CD4-positive, alpha-beta T cell treated with Interleukin-15 for 1 hour (primary cell): ENCODE measurements around the gene SNRNP27.
"Not testable (repeated sequence)": the region's sequence is repeated elsewhere in the genome, so short reads cannot be mapped to it uniquely, and the experiment has no call there.

Experiments
- DNase-seq: peaks from one replicate; pipeline ENCODE4 v3.0.0-alpha.2; 2020

Gene SNRNP27

DNA sequence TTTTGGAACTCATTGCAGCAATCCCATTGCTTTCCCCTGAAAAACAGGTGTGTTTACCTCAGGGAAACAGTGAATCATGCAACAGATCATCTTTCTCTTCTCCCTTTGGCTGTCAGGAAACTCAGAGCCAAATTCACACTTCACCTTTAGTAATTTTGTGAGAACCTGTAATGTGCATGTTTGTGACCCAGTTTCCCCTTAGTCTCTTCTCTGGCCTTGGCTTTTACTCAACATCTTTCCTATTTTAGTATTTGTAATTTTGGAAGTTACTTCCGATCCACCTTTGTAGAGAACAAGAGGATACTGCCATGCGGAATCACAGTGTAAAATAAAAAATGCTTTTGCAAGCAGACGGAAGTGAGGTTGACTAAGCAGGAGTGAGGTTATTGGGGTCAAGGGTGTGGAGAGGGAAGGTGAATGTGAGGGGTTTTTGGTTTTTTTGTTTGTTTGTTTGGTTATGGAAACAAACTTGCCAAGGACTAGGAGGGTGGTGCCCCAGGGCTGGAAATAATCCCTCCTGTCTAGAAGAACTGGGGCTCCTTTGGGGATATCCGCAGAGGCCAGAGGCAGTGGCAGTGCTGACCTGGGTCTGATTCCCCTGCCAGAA, 53.7 kb downstream of the SNRNP27 start:
- DNase-seq, result peak; percentile 53

DNA sequence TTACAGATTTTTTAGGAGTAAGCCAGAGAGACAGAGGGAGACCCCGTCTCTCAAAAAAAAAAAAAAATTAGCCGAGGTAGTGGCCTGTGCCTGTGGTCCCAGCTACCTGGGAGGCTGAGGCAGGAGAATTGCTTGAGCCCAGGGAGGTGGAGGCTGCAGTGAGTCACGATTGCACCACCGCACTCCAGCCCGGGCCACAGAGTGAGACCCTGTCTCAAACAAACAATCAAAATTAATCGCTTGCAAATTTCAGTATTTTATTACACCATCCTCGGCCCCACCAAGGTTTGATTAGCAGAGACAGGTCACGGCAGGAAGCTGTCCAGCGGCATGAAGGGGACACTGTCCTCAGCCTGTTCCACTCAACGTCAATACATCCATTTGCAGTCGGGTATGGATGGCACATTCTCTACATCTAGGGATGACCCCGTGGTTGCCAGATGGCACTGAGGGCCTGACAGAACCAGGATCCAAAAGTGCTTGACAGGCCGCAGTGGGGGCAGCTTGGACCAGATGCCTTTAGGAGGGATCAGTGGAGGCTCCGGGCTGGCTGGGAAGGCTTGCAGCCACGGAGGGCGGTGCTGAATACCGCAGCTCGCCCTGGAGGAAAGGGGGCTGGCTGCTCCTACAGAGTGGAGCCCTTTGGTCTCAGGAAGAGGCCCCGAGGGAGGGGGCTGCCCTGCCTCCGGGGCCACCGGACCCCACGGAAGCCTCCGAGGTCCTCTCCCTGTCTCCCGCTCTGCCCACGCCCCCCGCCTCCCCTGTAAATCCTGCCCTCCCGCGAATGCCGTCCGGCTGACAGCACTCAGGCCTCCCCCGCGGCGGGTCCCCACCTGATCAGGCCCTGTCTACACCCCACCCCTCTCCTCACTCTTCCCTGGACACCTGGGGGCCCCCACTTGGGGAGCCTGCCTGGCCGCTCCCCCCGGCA, 54.5 kb downstream of the SNRNP27 start:
- DNase-seq, result no peak

DNA sequence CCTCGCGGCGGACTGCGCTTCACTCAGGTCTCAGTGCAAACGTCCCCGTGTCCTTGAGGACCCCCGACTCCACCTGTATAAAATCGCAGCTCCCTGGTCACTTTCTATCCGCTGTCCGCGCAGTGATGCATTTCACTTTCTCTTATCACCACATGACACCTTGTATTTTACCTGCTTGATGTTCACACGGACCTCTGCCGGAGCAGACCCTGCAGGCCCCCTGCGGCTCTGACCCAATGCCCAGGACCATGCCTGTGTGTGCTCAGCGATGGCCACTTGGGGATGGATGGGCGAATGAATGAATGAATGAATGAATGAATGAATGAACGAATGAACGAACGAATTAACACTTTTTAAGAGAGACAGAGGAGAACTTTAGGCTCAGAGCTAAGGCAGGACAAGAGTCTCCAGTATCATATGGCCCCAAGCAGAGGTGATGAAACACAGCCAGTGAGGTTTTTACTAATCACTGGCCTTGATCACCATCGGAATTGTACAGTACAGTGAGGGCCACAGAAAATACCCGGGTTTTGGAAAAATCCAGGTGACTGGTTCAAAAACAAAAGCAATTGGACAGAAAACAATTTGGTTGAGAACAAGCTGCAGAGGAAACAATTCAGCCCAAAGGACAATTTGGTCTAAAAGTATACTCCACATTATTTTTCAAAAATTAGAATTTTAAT, 55.3 kb downstream of the SNRNP27 start:
- DNase-seq, result no peak

DNA sequence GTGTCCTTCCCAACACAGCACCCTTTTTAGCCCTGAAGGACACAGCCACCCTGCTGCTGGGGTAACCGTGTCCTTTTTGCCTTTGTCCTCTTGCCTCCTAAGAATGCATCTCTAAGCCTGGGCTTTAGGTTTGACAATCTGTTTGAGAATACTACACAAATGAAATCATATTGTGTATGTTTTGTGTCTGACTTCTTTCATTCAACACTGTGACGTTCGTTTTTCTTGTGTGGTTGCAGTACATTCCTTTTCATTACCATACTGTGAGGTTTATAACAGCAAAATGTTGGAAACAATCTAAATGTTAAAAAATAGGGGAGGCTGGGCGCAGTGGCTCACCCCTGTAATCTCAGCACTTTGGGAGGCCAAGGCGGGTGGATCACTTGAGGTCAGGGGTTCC, 56.5 kb downstream of the SNRNP27 start:
- no peak for DNase-seq

DNA sequence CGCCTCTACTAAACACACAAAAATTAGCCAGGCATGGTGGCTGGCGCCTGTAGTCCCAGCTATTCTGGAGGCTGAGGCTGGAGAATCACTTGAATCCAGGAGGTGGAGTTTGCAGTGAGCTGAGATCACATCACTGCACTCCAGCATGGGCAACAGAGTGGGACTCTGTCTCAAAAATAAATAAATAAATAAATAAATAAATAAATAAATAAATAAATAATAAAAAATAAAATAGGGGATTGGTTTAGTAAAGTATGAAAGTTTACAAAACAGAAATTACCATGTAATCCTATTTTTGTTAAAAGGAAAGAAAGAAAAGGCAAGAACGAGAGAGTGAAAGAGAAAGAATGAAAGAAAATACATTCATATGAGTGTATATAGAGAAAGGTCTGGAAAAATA, 56.9 kb downstream of the SNRNP27 start:
- not testable (repeated sequence) for DNase-seq

DNA sequence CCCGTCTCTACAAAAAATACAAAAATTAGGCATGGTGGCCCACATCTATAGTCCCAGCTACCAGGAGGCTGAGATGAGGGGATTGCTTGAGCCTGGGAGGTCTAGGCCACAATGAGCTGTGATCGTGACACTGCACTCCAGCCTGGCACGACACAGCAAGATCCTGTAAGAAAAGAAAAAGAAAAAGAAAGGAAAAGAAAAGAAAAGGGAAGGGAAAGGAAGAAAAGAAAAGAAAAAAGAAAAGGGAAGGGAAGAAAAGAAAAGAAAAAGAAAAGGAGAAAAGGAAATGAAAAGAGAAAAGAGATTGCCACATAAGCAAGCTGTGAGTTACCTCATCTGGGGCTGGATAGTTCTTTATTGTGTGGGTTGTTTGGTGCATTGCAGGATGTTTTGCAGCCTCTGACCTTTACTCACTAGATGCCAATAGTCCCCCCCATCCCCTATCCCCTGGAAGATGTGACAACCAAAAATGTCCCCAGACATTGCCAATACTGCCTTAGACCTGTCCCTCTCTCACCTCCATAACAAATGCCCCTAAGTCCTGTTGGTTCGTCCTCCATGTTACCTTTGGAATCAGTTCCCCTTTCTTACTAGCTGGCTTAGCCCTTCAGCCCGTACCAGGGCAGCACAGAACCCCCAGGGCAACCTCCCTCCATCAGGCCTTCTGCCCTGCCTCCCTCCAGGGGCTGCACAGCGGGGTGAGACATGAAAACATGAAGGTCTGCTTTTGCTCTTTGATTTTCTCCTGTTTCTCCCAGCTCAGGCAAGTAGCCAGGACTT, 58.8 kb downstream of the SNRNP27 start:
- no peak for DNase-seq

DNA sequence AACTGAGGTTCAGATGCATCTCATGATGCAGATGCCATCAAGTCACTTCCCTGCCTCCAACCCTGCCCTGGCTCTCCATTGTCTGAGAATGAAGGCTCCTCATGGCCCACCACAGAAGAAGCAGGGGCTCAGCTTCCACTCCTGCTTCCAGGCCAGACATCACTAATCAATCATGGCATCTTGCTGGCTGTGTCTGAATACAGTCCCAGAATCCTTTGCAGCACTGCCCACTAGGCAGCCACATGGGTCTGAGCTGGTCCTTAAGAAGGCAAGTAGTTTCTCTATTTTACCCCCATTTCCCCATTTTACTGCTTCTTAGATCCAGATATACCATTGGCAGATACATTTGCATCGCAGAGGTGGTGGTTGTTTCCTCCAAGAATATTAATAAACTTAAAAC, 60.3 kb downstream of the SNRNP27 start:
- no peak for DNase-seq
